ENCODE measurements around the gene CNDP1.

DNA sequence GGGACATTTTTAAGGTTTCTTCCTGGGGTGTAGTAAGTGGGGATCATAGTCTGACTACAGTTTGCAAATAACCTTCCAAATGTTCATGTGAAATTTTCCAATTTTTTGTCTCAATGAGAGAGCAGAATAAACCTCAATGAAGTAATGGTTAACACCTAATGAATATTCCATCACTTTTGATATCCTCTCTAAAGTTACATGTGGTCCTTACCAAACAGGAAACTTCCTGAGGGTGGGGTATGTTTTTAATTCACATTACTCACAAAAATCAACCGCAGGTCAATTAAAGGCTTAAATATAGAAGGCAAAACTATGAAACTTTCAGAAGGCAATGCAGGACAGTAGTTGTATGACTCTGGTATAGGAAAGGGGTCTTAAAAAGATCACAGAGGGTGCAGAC, 76.6 kb downstream of the CNDP1 start:
- TF ChIP-seq EZH2 (IDR thresholded peaks at IDR 0.05; ENCODE audit: borderline replicate concordance, low read length) = no peak
- TF ChIP-seq, protein P1, sequence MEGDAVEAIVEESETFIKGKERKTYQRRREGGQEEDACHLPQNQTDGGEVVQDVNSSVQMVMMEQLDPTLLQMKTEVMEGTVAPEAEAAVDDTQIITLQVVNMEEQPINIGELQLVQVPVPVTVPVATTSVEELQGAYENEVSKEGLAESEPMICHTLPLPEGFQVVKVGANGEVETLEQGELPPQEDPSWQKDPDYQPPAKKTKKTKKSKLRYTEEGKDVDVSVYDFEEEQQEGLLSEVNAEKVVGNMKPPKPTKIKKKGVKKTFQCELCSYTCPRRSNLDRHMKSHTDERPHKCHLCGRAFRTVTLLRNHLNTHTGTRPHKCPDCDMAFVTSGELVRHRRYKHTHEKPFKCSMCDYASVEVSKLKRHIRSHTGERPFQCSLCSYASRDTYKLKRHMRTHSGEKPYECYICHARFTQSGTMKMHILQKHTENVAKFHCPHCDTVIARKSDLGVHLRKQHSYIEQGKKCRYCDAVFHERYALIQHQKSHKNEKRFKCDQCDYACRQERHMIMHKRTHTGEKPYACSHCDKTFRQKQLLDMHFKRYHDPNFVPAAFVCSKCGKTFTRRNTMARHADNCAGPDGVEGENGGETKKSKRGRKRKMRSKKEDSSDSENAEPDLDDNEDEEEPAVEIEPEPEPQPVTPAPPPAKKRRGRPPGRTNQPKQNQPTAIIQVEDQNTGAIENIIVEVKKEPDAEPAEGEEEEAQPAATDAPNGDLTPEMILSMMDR (conservative IDR thresholded peaks at IDR 0.05 in 1 of 2, IDR thresholded peaks at IDR 0.05 in 1 of 2; ENCODE audit: extremely low read depth in 1 of 2, insufficient read depth in 1 of 2, low read depth in 1 of 2, low read length in 2 of 2) = no peak
